ENCODE measurements around the gene DHRS13. TPM values are rescaled to one million over a fixed set of nuclear protein-coding genes. Genes with fewer than 3 reads are reported as not detected.

The DHRS13 gene
- total and polyA plus RNA-seq, 10 of the 15 experiments (the other 5 are each of a cell fraction or from before 2014, with no cell fraction given): 0.18 to 55.2 (median 31.3) TPM; not detected in 1

DNA sequence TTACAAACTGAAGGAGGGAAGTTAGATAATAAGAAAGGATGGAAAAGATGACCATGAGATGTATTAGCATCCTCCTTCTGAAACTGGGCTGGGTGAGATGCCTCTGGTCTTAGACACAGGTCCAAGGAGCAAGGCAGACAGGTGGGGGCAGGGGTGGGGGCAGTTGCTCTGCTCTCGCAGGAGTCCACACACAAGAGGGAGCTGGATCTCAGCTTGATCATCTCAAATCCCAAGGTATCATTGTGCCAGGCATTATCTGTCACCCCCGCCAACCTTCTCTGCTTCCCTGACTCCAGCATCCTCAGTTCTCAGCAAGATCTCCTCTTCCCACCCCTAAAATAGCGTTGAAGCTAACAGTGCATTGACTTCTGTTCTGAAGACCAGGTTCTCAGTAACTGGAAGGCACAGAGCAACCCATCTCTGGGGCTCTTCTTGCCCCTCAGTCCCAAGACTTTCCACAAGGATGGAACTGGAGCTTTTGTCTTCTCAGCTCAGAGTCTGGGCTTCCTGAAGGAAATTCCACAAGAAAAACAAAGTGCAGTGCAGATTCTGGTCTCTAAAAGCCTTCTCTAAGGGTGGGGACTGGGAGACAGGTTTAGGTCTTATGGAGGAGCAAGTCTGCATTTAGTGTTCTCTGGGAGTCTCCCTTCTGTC is 7.0 kb downstream of the DHRS13 start:
- ChIA-PET SMC1A (ENCODE audit: uncharacterized antibody, unreplicated experiment) (interaction anchor here (0.9 to 5.8 kb wide), 9 partner anchors 14 to 176 kb away, joined by 3 to 35 read pairs (median 4); partner anchors contain the start of genes NEK8, RPL23A and TLCD1), POLR2A (interaction anchor here (0.6 to 2.9 kb wide), 11 partner anchors 24 to 244 kb away, joined by 3 to 11 read pairs (median 5); partner anchors contain the start of gene ERAL1), CTCF (interaction anchor here (0.8 to 4.5 kb wide), 7 partner anchors 34 to 347 kb away, joined by 3 to 31 read pairs (median 4); partner anchors contain the start of genes FAM222B and NEK8), RAD21 (ENCODE audit: unreplicated experiment) (interaction anchor here (0.7 to 4.3 kb wide), 8 partner anchors 8 to 169 kb away, joined by 3 to 28 read pairs (median 8); partner anchors contain the start of gene FAM222B)
- Histone ChIP-seq H3K36me3 (ENCODE audit: control insufficient read depth in 2 of 2, insufficient read depth in 2 of 2, low read length in 1 of 2) (no peaks in the 10 kb centered on the region), H3K4me3 (peak overlapping the region; percentile 92), H3K4me1 (ENCODE audit: control insufficient read depth, insufficient read depth, low read length) (peaks cover 45% of the 10 kb centered on the region), H2AFZ (ENCODE audit: control insufficient read depth, low read depth, low read length) (no peak overlapping the region), H4K20me1 (ENCODE audit: control insufficient read depth, insufficient read depth) (no peaks in the 10 kb centered on the region), H3K9ac (ENCODE audit: control insufficient read depth, insufficient read depth, low read length) (peak overlapping the region; percentile 72), H3K9me3 (replicated peaks; ENCODE audit: control insufficient read depth, insufficient read depth, low read length) (no peaks in the 10 kb centered on the region), H3K4me2 (ENCODE audit: control insufficient read depth, insufficient read depth) (peak overlapping the region; percentile 92), H3K79me2 (ENCODE audit: control insufficient read depth, insufficient read depth, low read length) (peaks cover 22% of the 10 kb centered on the region), H3K27me3 (replicated peaks in 1 of 2; ENCODE audit: control insufficient read depth in 2 of 2, insufficient read depth in 2 of 2, low read length in 1 of 2) (no peaks in the 10 kb centered on the region), H3K27ac (ENCODE audit: control insufficient read depth, insufficient read depth) (no peak overlapping the region)
- BruUV-seq (replicated peaks): no TSS peak
- WGBS (ENCODE audit: insufficient coverage, insufficient replicate concordance, low lambda C conversion rate, missing lambda C conversion rate): 52% methylated on average over 3 of the region's 3 CpGs
- FAIRE-seq: no peak
- DNase-seq (ENCODE audit: low read depth, low spot score): no peak
- in situ Hi-C loops (cut with MboI) (loop anchor here (25.0 kb wide), 1 partner anchor 1409 kb away; no protein-coding TSS in a partner anchor), intact Hi-C loops (cut with micrococcal nuclease; ENCODE audit: unreplicated experiment) (no loop called here)
- no peak for ATAC-seq
- TF ChIP-seq POLR2A (IDR thresholded peaks at IDR 0.05; ENCODE audit: low read depth, low read length): no peak
- no peak for TF ChIP-seq USF2 (IDR thresholded peaks at IDR 0.05; ENCODE audit: borderline replicate concordance, low read depth, low read length)
- TF ChIP-seq, protein P1, sequence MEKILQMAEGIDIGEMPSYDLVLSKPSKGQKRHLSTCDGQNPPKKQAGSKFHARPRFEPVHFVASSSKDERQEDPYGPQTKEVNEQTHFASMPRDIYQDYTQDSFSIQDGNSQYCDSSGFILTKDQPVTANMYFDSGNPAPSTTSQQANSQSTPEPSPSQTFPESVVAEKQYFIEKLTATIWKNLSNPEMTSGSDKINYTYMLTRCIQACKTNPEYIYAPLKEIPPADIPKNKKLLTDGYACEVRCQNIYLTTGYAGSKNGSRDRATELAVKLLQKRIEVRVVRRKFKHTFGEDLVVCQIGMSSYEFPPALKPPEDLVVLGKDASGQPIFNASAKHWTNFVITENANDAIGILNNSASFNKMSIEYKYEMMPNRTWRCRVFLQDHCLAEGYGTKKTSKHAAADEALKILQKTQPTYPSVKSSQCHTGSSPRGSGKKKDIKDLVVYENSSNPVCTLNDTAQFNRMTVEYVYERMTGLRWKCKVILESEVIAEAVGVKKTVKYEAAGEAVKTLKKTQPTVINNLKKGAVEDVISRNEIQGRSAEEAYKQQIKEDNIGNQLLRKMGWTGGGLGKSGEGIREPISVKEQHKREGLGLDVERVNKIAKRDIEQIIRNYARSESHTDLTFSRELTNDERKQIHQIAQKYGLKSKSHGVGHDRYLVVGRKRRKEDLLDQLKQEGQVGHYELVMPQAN (conservative IDR thresholded peaks at IDR 0.05): no peak
- TF ChIP-seq TBL1XR1 (IDR thresholded peaks at IDR 0.05; ENCODE audit: low read depth, low read length): no peak
- no peak for TF ChIP-seq E2F8 (IDR thresholded peaks at IDR 0.05; ENCODE audit: low read depth, partially characterized antibody)
- TF ChIP-seq POU2F2 (IDR thresholded peaks at IDR 0.05; ENCODE audit: borderline replicate concordance, low read depth, low read length): no peak
- TF ChIP-seq EED (IDR thresholded peaks at IDR 0.05; ENCODE audit: low read depth): 0 out of 2 replicates have a peak, but pooled peaks have one; percentile 30
- no peak for TF ChIP-seq JUNB (IDR thresholded peaks at IDR 0.05)
- TF ChIP-seq KDM1A (IDR thresholded peaks at IDR 0.05; ENCODE audit: borderline replicate concordance): no peak
- TF ChIP-seq, protein P2, sequence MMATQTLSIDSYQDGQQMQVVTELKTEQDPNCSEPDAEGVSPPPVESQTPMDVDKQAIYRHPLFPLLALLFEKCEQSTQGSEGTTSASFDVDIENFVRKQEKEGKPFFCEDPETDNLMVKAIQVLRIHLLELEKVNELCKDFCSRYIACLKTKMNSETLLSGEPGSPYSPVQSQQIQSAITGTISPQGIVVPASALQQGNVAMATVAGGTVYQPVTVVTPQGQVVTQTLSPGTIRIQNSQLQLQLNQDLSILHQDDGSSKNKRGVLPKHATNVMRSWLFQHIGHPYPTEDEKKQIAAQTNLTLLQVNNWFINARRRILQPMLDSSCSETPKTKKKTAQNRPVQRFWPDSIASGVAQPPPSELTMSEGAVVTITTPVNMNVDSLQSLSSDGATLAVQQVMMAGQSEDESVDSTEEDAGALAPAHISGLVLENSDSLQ (IDR thresholded peaks at IDR 0.05): no peak
- TF ChIP-seq KAT2A (conservative IDR thresholded peaks at IDR 0.05; ENCODE audit: control insufficient read depth, low read depth, low read length): no peak
- no peak for TF ChIP-seq MEF2B (IDR thresholded peaks at IDR 0.05; ENCODE audit: partially characterized antibody, poor library complexity, severe bottlenecking)
- TF ChIP-seq CBFB (IDR thresholded peaks at IDR 0.05; ENCODE audit: low read depth): no peak
- TF ChIP-seq SUZ12 (IDR thresholded peaks at IDR 0.05; ENCODE audit: unreplicated experiment): no peak
- 0 out of 2 replicates have a peak, but pooled peaks have one; percentile 68 for TF ChIP-seq HDGF (IDR thresholded peaks at IDR 0.05)

Data from GM12878 (cell line).